ENCODE measurements around the gene OR2L13.

DNA sequence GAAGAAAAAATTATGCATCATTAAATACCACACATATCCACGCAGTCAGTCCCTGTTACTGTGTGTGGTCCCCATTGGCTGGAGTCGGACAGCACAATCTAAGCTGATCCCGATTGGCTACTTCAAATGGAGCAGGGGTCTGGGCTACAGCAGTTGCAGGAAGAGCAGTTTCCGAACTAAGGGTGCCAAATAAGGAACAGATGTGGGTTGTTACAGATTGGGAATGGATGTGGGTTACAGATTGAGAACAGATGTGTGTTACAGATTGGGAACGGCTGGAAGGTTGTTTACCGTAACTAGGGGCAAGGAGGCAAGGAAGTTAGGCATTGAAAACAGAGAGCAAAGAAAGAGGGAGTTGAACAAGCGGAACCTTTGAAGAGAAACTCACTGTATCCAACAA lies 19.9 kb downstream of the OR2L13 start:
- TF ChIP-seq YY1 (IDR thresholded peaks at IDR 0.05; ENCODE audit: insufficient read depth, insufficient read length) (no peak), ZNF274 (IDR thresholded peaks at IDR 0.05; ENCODE audit: low read depth, low read length) (no peak)

Data from NT2/D1 (cell line).